HFFc6 (cell line): ENCODE measurements around the gene LRRTM4. TPM values are rescaled to one million over a fixed set of nuclear protein-coding genes. Genes with fewer than 3 reads are reported as not detected.
"Not testable (repeated sequence)": the region's sequence is repeated elsewhere in the genome, so short reads cannot be mapped to it uniquely, and the experiment has no call there.

Source experiments
- DNase-seq: peaks from one replicate; pipeline ENCODE4 v3.0.0-alpha.2; 2018
- H3K27ac Mint-ChIP-seq: 2 replicates; pipeline ENCODE4 v1.8.0; 2020; ENCODE audit warnings: mild to moderate bottlenecking, mixed read lengths
- H3K27me3 Mint-ChIP-seq: 2 replicates; pipeline ENCODE4 v1.8.0; 2021; ENCODE audit warnings: mild to moderate bottlenecking, moderate library complexity, mixed read lengths; ENCODE audit not compliant: insufficient read depth
- H3K36me3 Mint-ChIP-seq: 2 replicates; pipeline ENCODE4 v1.8.0; 2021; ENCODE audit warnings: low read depth, mixed read lengths
- H3K4me1 Mint-ChIP-seq: 2 replicates; pipeline ENCODE4 v1.8.0; 2020; ENCODE audit warnings: low read depth, mixed read lengths
- H3K4me3 Mint-ChIP-seq: 2 replicates; pipeline ENCODE4 v1.8.0; 2020; ENCODE audit warnings: mild to moderate bottlenecking, moderate library complexity, mixed read lengths
- H3K9me3 Mint-ChIP-seq: 2 replicates; pipeline ENCODE4 v1.8.0; 2020; ENCODE audit warnings: mild to moderate bottlenecking, mixed read lengths
- total RNA-seq, 6 experiments: library from RNA; stranded (reverse); fragmentation: NEBNext Ultra II Directional; extraction: Animal tissue kit (Norgen Biotek cat#: 25700); gene quantifications; 2 replicates in 1 of 6; 3 replicates in 5 of 6; pipeline ENCODE4 v1.2.3, GENCODE V29; 2021
- TF ChIP-seq, protein P1 (sequence below): fragments of 200-600 bp; sonication (generic); IDR thresholded peaks from 2 replicates; pipeline ENCODE4 v1.5.0; 2021; ENCODE audit warnings: antibody characterized with exemption, mild to moderate bottlenecking

The LRRTM4 gene
- total RNA-seq, 6 experiments from 2014 or later = not detected

DNA sequence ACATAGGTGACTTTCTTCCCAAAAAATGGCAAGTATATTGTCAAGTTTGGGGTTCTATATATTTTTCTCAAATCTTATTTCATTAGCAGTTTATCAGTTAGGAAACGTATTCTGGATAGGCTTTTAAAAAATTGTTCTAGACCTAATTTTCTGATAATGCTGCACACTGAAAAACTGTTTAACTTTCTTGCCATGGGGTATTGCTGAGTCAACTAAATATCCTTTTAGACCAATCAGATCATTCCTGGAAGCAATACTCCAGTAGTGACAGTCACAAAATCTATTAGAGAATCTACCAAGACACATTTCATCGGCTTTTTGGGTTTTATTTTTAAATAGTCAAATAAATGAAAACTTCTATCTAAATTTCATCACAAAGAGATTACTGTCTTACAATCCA, 440.6 kb downstream of the LRRTM4 start:
- H3K4me3 Mint-ChIP-seq = no peak overlapping the region
- H3K27ac Mint-ChIP-seq = no peak overlapping the region
- no peaks in the 10 kb centered on the region for H3K27me3 Mint-ChIP-seq
- DNase-seq = no peak
- H3K4me1 Mint-ChIP-seq = no peaks in the 10 kb centered on the region
- H3K9me3 Mint-ChIP-seq = peaks cover 18% of the 10 kb centered on the region
- H3K36me3 Mint-ChIP-seq = no peaks in the 10 kb centered on the region
- TF ChIP-seq, protein P1, sequence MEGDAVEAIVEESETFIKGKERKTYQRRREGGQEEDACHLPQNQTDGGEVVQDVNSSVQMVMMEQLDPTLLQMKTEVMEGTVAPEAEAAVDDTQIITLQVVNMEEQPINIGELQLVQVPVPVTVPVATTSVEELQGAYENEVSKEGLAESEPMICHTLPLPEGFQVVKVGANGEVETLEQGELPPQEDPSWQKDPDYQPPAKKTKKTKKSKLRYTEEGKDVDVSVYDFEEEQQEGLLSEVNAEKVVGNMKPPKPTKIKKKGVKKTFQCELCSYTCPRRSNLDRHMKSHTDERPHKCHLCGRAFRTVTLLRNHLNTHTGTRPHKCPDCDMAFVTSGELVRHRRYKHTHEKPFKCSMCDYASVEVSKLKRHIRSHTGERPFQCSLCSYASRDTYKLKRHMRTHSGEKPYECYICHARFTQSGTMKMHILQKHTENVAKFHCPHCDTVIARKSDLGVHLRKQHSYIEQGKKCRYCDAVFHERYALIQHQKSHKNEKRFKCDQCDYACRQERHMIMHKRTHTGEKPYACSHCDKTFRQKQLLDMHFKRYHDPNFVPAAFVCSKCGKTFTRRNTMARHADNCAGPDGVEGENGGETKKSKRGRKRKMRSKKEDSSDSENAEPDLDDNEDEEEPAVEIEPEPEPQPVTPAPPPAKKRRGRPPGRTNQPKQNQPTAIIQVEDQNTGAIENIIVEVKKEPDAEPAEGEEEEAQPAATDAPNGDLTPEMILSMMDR = no peak

DNA sequence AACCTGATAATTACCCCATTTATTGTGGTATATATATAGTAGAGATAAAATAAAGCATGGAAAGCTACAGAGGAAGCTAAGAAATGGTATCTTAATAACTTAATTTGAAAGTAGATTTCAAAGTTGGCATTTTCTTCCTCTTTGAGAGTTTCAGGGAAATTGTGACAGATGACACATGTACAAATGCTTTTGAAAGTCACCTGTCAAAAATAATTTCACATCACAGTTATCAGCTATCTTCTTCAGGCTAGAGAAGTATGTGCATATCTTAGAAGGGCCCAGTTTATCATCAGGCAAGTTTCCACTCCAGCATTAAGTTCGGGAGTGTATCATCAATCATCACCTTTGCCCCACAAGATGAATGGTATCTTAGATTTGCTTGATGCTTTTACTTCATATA, 457.9 kb downstream of the LRRTM4 start:
- no peak overlapping the region for H3K27ac Mint-ChIP-seq
- DNase-seq = no peak
- no peaks in the 10 kb centered on the region for H3K36me3 Mint-ChIP-seq
- H3K27me3 Mint-ChIP-seq = no peaks in the 10 kb centered on the region
- no peak overlapping the region for H3K4me3 Mint-ChIP-seq
- H3K4me1 Mint-ChIP-seq = no peaks in the 10 kb centered on the region
- TF ChIP-seq, protein P1 = no peak
- peaks cover 10% of the 10 kb centered on the region for H3K9me3 Mint-ChIP-seq

- Mint-ChIP-seq H3K27me3 (no peaks in the 10 kb centered on the region), H3K36me3 (no peaks in the 10 kb centered on the region), H3K4me3 (no peak overlapping the region), H3K4me1 (no peaks in the 10 kb centered on the region), H3K27ac (no peak overlapping the region), H3K9me3 (peaks cover 31% of the 10 kb centered on the region)
- DNase-seq = no peak
- TF ChIP-seq, protein P1 = no peak
Measured at GRCh38 chr2:77054938-77055337, 467.2 kb downstream of the LRRTM4 start.

- H3K27ac Mint-ChIP-seq = no peak overlapping the region
- H3K4me3 Mint-ChIP-seq = no peak overlapping the region
- H3K9me3 Mint-ChIP-seq = peaks cover 26% of the 10 kb centered on the region
- no peaks in the 10 kb centered on the region for H3K36me3 Mint-ChIP-seq
- no peak for DNase-seq
- no peaks in the 10 kb centered on the region for H3K4me1 Mint-ChIP-seq
- no peaks in the 10 kb centered on the region for H3K27me3 Mint-ChIP-seq
- TF ChIP-seq, protein P1 = no peak
Measured at GRCh38 chr2:77046339-77046738, 475.8 kb downstream of the LRRTM4 start.

GRCh38 chr2:77045456-77045855, 476.7 kb downstream of the LRRTM4 start:
- H3K36me3 Mint-ChIP-seq, DNase-seq, H3K4me1 Mint-ChIP-seq, H3K27ac Mint-ChIP-seq, H3K27me3 Mint-ChIP-seq, H3K4me3 Mint-ChIP-seq: not testable (repeated sequence)
- peaks cover 22% of the 10 kb centered on the region for H3K9me3 Mint-ChIP-seq

DNA sequence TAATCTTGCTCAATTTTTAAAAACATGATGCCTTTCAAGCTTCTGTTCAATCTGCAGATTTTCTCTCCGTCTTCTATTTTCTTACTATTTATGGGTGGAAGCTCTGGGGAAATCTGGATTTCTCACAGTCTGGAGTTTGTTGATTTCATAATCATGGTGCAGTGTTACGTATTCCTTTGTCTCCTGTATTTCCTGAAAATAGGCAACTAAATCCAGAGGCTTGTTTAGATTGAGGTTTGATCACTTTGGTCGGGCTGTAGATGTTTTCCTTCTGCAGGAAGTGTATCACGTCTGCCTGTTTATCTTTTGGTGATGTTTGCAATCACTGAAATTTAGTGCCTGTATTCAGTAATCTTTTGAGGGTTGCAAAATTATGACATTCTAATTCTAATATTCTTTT, 487.7 kb downstream of the LRRTM4 start:
- DNase-seq = no peak
- no peak overlapping the region for H3K27ac Mint-ChIP-seq
- H3K4me1 Mint-ChIP-seq = no peaks in the 10 kb centered on the region
- no peak overlapping the region for H3K4me3 Mint-ChIP-seq
- H3K27me3 Mint-ChIP-seq = no peaks in the 10 kb centered on the region
- H3K36me3 Mint-ChIP-seq = no peaks in the 10 kb centered on the region; the same call in 1 of the 2 replicates
- TF ChIP-seq, protein P1 = no peak
- peaks cover 24% of the 10 kb centered on the region for H3K9me3 Mint-ChIP-seq

DNA sequence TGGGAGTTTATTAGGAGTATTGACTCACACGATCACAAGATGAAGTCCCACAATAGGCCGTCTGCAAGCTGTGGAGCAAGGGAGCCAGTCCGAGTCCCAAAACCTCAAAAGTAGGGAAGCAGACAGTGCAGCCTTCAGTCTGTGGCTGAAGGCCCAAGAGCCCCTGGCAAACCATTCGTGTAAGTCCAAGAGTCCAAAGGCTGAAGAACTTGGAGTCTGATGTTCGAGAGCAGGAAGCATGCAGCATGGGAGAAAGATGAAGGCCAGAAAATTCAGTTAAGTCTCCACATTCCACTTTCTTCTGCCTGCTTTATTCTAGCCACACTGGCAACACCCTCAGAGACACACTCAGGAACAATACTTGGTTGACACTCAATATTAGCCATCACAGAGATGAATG, 492.9 kb downstream of the LRRTM4 start:
- H3K9me3 Mint-ChIP-seq = peaks cover 31% of the 10 kb centered on the region
- DNase-seq, H3K27me3 Mint-ChIP-seq, H3K4me3 Mint-ChIP-seq, H3K27ac Mint-ChIP-seq, H3K4me1 Mint-ChIP-seq, H3K36me3 Mint-ChIP-seq: not testable (repeated sequence)
